ENCODE measurements around the gene PER1. TPM values are rescaled to one million over a fixed set of nuclear protein-coding genes. Genes with fewer than 3 reads are reported as not detected.

Gene PER1
- total RNA-seq, 4 donors from 2014 or later = 95.2 to 186 (median 121) TPM

- TF ChIP-seq CTCF (IDR thresholded peaks at IDR 0.05; ENCODE audit: low read depth) = no peak
Measured at GRCh38 chr17:8140065-8141029, 11.9 kb downstream of the PER1 start.

GRCh38 chr17:8138672-8139371 lies 13.4 kb downstream of the PER1 start:
- no peak for TF ChIP-seq CTCF (IDR thresholded peaks at IDR 0.05; ENCODE audit: low read depth)

- no peak for TF ChIP-seq CTCF (IDR thresholded peaks at IDR 0.05; ENCODE audit: low read depth)
Measured at GRCh38 chr17:8138374-8138671, 13.9 kb downstream of the PER1 start.

- TF ChIP-seq CTCF (IDR thresholded peaks at IDR 0.05; ENCODE audit: low read depth) = no peak
Measured at GRCh38 chr17:8137645-8138373, 14.4 kb downstream of the PER1 start.

- TF ChIP-seq CTCF (IDR thresholded peaks at IDR 0.05; ENCODE audit: low read depth) = no peak
Measured at GRCh38 chr17:8133941-8134340, 18.3 kb downstream of the PER1 start.

GRCh38 chr17:8133399-8133798 lies 18.8 kb downstream of the PER1 start:
- no peak for TF ChIP-seq CTCF (IDR thresholded peaks at IDR 0.05; ENCODE audit: low read depth)
